NCI-H2227 treated with DMSO at 0.1 percent for 48 hours (cell line): ENCODE measurements around the gene FAM120C.

ENCODE experiments used
- DNase-seq: peaks from one replicate; lab custom pipeline; 2025; lab: John Stamatoyannopoulos, UW

The FAM120C gene

GRCh38 chrX:54030329-54030728 is 152.7 kb downstream of the FAM120C start:
- no peak for DNase-seq

GRCh38 chrX:54029529-54030143 is 153.4 kb downstream of the FAM120C start:
- DNase-seq = no peak

GRCh38 chrX:54024350-54024749 is 158.7 kb downstream of the FAM120C start:
- no peak for DNase-seq
